Trophoblast cell (in vitro differentiated cells and primary cell): ENCODE results near the gene ELL2.

Experiments used
- DNase-seq, 2 donors: peaks; one replicate each; pipeline ENCODE4 v3.0.0-alpha.2; 2016
- H2AFZ ChIP-seq: 2 replicates; pipeline ENCODE4 v1.6.1; 2013; ENCODE audit warnings: low read length, moderate library complexity, mild to moderate bottlenecking; ENCODE audit not compliant: insufficient read depth, poor library complexity
- H2AK5ac ChIP-seq: 2 replicates; pipeline ENCODE4 v1.6.1; 2013; ENCODE audit warnings: mild to moderate bottlenecking, low read length
- H2BK120ac ChIP-seq: 2 replicates; pipeline ENCODE4 v1.6.1; 2013; ENCODE audit warnings: low read length, mild to moderate bottlenecking, moderate library complexity; ENCODE audit not compliant: insufficient read depth, poor library complexity
- H2BK12ac ChIP-seq: 2 replicates; pipeline ENCODE4 v1.6.1; 2013; ENCODE audit warnings: mild to moderate bottlenecking, low read length, moderate library complexity
- H2BK5ac ChIP-seq: 2 replicates; pipeline ENCODE4 v1.6.1; 2013; ENCODE audit warnings: low read length, low read depth, moderate library complexity, mild to moderate bottlenecking; ENCODE audit not compliant: poor library complexity
- H3K14ac ChIP-seq: 2 replicates; pipeline ENCODE4 v1.6.1; 2013; ENCODE audit warnings: mild to moderate bottlenecking, low read length
- H3K18ac ChIP-seq: 2 replicates; pipeline ENCODE4 v1.6.1; 2013; ENCODE audit warnings: mild to moderate bottlenecking, low read length
- H3K23ac ChIP-seq: 2 replicates; pipeline ENCODE4 v1.6.1; 2013; ENCODE audit warnings: low read length
- H3K27ac ChIP-seq: 2 replicates; pipeline ENCODE4 v1.5.1; 2013; ENCODE audit warnings: low read depth, mild to moderate bottlenecking, inconsistent platforms, low read length, moderate library complexity
- H3K27me3 ChIP-seq: 2 replicates; pipeline ENCODE4 v1.6.1; 2013; ENCODE audit warnings: inconsistent platforms, mild to moderate bottlenecking, low read length, moderate library complexity; ENCODE audit not compliant: insufficient read depth
- H3K36me3 ChIP-seq, 2 experiments: 1 replicate in 1 of 2; 2 replicates in 1 of 2; pipeline ENCODE4 v1.6.1; 2013; ENCODE audit warnings: low read length in 2 of 2, mild to moderate bottlenecking in 2 of 2, moderate library complexity in 1 of 2; ENCODE audit not compliant: insufficient read depth in 2 of 2, control insufficient read depth in 1 of 2
- H3K4ac ChIP-seq: 2 replicates; pipeline ENCODE4 v1.6.1; 2013; ENCODE audit warnings: low read depth, mild to moderate bottlenecking, low read length, moderate library complexity
- H3K4me1 ChIP-seq, 2 experiments: 1 replicate in 1 of 2; 2 replicates in 1 of 2; pipeline ENCODE4 v1.6.1; 2013; ENCODE audit warnings: low read length in 2 of 2, mild to moderate bottlenecking in 2 of 2, moderate library complexity in 1 of 2; ENCODE audit not compliant: insufficient read depth in 2 of 2, control insufficient read depth in 1 of 2
- H3K4me2 ChIP-seq: 2 replicates; pipeline ENCODE4 v1.6.1; 2013; ENCODE audit warnings: inconsistent platforms, mild to moderate bottlenecking, low read length, moderate library complexity
- H3K4me3 ChIP-seq: 2 replicates; pipeline ENCODE4 v1.5.1; 2013; ENCODE audit warnings: mild to moderate bottlenecking, low read depth, low read length, inconsistent platforms
- H3K79me1 ChIP-seq: one replicate; pipeline ENCODE4 v1.6.1; 2013; ENCODE audit warnings: low read length
- H3K79me2 ChIP-seq: 2 replicates; pipeline ENCODE4 v1.6.1; 2013; ENCODE audit warnings: low read length, mild to moderate bottlenecking; ENCODE audit not compliant: control insufficient read depth, insufficient read depth, poor library complexity
- H3K9ac ChIP-seq: 2 replicates; pipeline ENCODE4 v1.6.1; 2013; ENCODE audit warnings: mild to moderate bottlenecking, low read length
- H3K9me3 ChIP-seq: 2 replicates; pipeline ENCODE4 v1.6.1; 2013; ENCODE audit warnings: low read depth, mild to moderate bottlenecking, control low read depth, inconsistent platforms, low read length; ENCODE audit not compliant: insufficient read depth
- H4K12ac ChIP-seq: 2 replicates; pipeline ENCODE4 v1.6.1; 2013; ENCODE audit warnings: low read depth, mild to moderate bottlenecking, low read length, moderate library complexity
- H4K8ac ChIP-seq: 2 replicates; pipeline ENCODE4 v1.6.1; 2013; ENCODE audit warnings: low read depth, mild to moderate bottlenecking, low read length, moderate library complexity
- H4K91ac ChIP-seq: one replicate; pipeline ENCODE4 v1.6.1; 2013; ENCODE audit warnings: low read depth, mild to moderate bottlenecking, low read length, moderate library complexity
- WGBS: extraction: QIAGEN DNeasy Blood & Tissue Kit; methylation state at CpG from one replicate; pipeline ENCODE4 v1.1.7; 2013; ENCODE audit warnings: missing lambda C conversion rate; ENCODE audit not compliant: insufficient read length, insufficient coverage; ENCODE audit errors: extremely low coverage; 5-methylcytosine and 5-hydroxymethylcytosine counted together

Gene ELL2

DNA sequence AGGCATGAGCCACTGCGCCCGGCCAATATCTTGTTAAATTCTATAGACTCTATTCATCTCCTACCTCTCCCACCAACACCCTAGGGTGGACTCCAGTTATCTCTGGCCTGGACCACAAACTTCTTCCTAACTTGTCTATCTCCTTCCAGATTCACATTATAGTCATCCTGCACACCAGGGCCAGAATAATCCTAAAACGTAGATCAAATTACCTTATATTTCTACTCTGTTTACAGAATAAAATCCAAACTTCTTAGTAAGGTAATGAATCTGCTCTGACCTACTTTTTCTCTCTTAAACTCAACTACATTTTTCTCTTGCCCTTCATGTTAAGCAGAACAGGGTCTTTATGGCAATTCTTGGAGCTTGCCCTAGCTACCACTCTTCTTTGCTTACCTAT lies 6.9 kb downstream of the ELL2 start:
- no peak overlapping the region for H3K18ac ChIP-seq
- no peak overlapping the region for H3K14ac ChIP-seq
- peaks cover 8 to 14% of the 10 kb centered on the region in 2 experiments for H3K4me1 ChIP-seq
- H3K79me2 ChIP-seq, result no peaks in the 10 kb centered on the region
- no peak overlapping the region for H4K12ac ChIP-seq
- H3K23ac ChIP-seq, result no peak overlapping the region
- no peak overlapping the region for H3K27ac ChIP-seq
- H3K4me3 ChIP-seq, result no peak overlapping the region
- H3K27me3 ChIP-seq, result no peaks in the 10 kb centered on the region
- H2AK5ac ChIP-seq, result no peak overlapping the region
- H2AFZ ChIP-seq, result no peak overlapping the region
- WGBS, result no CpG with 5 or more reads among the region's 3 CpGs
- no peak overlapping the region for H3K4me2 ChIP-seq
- no peak overlapping the region for H4K91ac ChIP-seq
- H3K79me1 ChIP-seq, result no peaks in the 10 kb centered on the region
- no peak overlapping the region for H3K9ac ChIP-seq
- no peak overlapping the region for H2BK120ac ChIP-seq
- H4K8ac ChIP-seq, result no peak overlapping the region
- H2BK5ac ChIP-seq, result no peak overlapping the region
- no peak for DNase-seq
- no peaks in the 10 kb centered on the region for H3K36me3 ChIP-seq
- H3K9me3 ChIP-seq, result no peaks in the 10 kb centered on the region
- H3K4ac ChIP-seq, result no peak overlapping the region
- no peak overlapping the region for H2BK12ac ChIP-seq

DNA sequence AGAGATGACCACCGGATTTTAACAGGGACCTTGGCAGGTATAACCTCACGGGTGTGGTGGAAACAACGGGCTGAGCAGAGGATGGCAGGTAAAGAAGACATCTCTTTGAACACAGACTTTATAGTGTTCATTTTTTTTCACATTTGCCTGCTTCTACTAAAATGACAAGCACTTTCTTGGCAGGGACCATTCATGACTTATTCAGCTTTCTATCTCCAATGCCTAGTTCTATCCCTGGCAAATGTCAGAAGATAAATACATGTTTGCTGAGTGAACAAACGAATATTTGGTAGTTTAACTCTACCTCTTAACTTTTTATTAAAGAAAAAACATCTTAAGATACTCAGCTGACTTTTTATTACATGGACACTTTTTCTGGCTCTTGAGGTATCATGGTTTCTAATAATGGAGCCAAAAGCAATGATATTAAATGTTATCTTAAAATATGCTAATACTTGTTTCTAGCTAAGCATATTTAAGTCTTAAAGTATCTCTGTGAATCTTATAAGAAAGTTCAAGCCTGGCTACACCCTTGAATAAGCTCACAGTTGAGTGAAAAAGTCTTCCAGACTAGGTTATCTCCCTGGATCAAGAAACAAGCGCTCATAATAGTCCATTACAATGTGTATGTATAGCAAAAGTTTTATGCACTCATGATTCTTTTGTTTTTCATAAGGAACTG lies 8.5 kb downstream of the ELL2 start:
- no CpG with 5 or more reads among the region's 5 CpGs for WGBS
- H3K18ac ChIP-seq, result no peak overlapping the region
- H2AK5ac ChIP-seq, result no peak overlapping the region
- no peak overlapping the region for H3K4me2 ChIP-seq
- no peak overlapping the region for H4K12ac ChIP-seq
- H3K4me3 ChIP-seq, result no peak overlapping the region
- H2BK120ac ChIP-seq, result no peak overlapping the region
- no peaks in the 10 kb centered on the region for H3K27me3 ChIP-seq
- no peak overlapping the region for H4K91ac ChIP-seq
- DNase-seq, result no peak
- no peak overlapping the region for H2BK12ac ChIP-seq
- no peak overlapping the region for H3K23ac ChIP-seq
- no peaks in the 10 kb centered on the region for H3K79me2 ChIP-seq
- H3K4me1 ChIP-seq, result peaks cover 0 to under 1% of the 10 kb centered on the region in 2 experiments
- no peak overlapping the region for H3K14ac ChIP-seq
- H3K27ac ChIP-seq, result no peak overlapping the region
- H2AFZ ChIP-seq, result no peak overlapping the region
- H3K36me3 ChIP-seq, result no peaks in the 10 kb centered on the region
- H3K9me3 ChIP-seq, result no peaks in the 10 kb centered on the region
- no peak overlapping the region for H3K9ac ChIP-seq
- no peak overlapping the region for H2BK5ac ChIP-seq
- no peak overlapping the region for H4K8ac ChIP-seq
- no peak overlapping the region for H3K4ac ChIP-seq
- no peaks in the 10 kb centered on the region for H3K79me1 ChIP-seq

GRCh38 chr5:95951916-95952315 lies 9.7 kb downstream of the ELL2 start:
- no peak overlapping the region for H3K27ac ChIP-seq
- no peak overlapping the region for H3K4me3 ChIP-seq
- H3K27me3 ChIP-seq, result no peaks in the 10 kb centered on the region
- no peak overlapping the region for H2AK5ac ChIP-seq
- H2BK5ac ChIP-seq, result no peak overlapping the region
- H3K36me3 ChIP-seq, result no peaks in the 10 kb centered on the region
- H2AFZ ChIP-seq, result no peak overlapping the region
- no peak overlapping the region for H2BK12ac ChIP-seq
- WGBS, result no CpG with 5 or more reads among the region's 4 CpGs
- no peak overlapping the region for H3K9ac ChIP-seq
- DNase-seq, result no peak
- no peak overlapping the region for H3K18ac ChIP-seq
- H3K14ac ChIP-seq, result no peak overlapping the region
- H3K79me2 ChIP-seq, result no peaks in the 10 kb centered on the region
- H3K4me2 ChIP-seq, result no peak overlapping the region
- H3K79me1 ChIP-seq, result no peaks in the 10 kb centered on the region
- H4K91ac ChIP-seq, result no peak overlapping the region
- no peak overlapping the region for H3K23ac ChIP-seq
- no peaks in the 10 kb centered on the region for H3K4me1 ChIP-seq
- H4K12ac ChIP-seq, result no peak overlapping the region
- H4K8ac ChIP-seq, result no peak overlapping the region
- no peaks in the 10 kb centered on the region for H3K9me3 ChIP-seq
- H3K4ac ChIP-seq, result no peak overlapping the region
- no peak overlapping the region for H2BK120ac ChIP-seq

- Histone ChIP-seq H4K8ac (no peak overlapping the region), H3K36me3 (no peaks in the 10 kb centered on the region), H2AFZ (no peak overlapping the region), H3K27me3 (no peaks in the 10 kb centered on the region), H2BK12ac (no peak overlapping the region), H3K4me3 (no peak overlapping the region), H4K12ac (no peak overlapping the region), H3K79me2 (no peaks in the 10 kb centered on the region), H3K23ac (no peak overlapping the region), H3K4me1 (peaks cover 0 to 1% of the 10 kb centered on the region in 2 experiments), H3K9ac (no peak overlapping the region), H2AK5ac (no peak overlapping the region), H3K4me2 (no peak overlapping the region), H4K91ac (no peak overlapping the region), H3K79me1 (no peaks in the 10 kb centered on the region), H3K18ac (no peak overlapping the region), H3K4ac (no peak overlapping the region), H3K27ac (no peak overlapping the region), H2BK120ac (no peak overlapping the region), H2BK5ac (no peak overlapping the region), H3K14ac (no peak overlapping the region), H3K9me3 (no peaks in the 10 kb centered on the region)
- DNase-seq, result no peak
- WGBS, result no CpG with 5 or more reads among the region's 1 CpG
Measured at GRCh38 chr5:95949810-95950209, 11.8 kb downstream of the ELL2 start.
